SHP77 (cell line): Measurements from ENCODE around the gene CTBP2.
"Not testable (repeated sequence)": the region's sequence is repeated elsewhere in the genome, so short reads cannot be mapped to it uniquely, and the experiment has no call there.

Experiments used
- DNase-seq, 2 experiments: peaks; one replicate each; lab custom pipeline; 2025; lab: John Stamatoyannopoulos, UW

Gene CTBP2

GRCh38 chr10:125087191-125087896 lies 73.0 kb downstream of the CTBP2 start:
- DNase-seq: no peak

- no peak for DNase-seq
Measured at GRCh38 chr10:125086691-125087090, 73.7 kb downstream of the CTBP2 start.

- DNase-seq: no peak
Measured at GRCh38 chr10:125085258-125086054, 74.9 kb downstream of the CTBP2 start.

- peak; percentile 83 to 89 for DNase-seq
Measured at GRCh38 chr10:125084614-125085257, 75.6 kb downstream of the CTBP2 start.

- DNase-seq: no peak
Measured at GRCh38 chr10:125084191-125084613, 76.2 kb downstream of the CTBP2 start.

- DNase-seq: no peak
Measured at GRCh38 chr10:125083576-125083920, 76.8 kb downstream of the CTBP2 start.

GRCh38 chr10:125082881-125083575 lies 77.3 kb downstream of the CTBP2 start:
- DNase-seq: no peak

- DNase-seq: not testable (repeated sequence)
Measured at GRCh38 chr10:125082471-125082870, 77.9 kb downstream of the CTBP2 start.

GRCh38 chr10:125081931-125082330 lies 78.4 kb downstream of the CTBP2 start:
- no peak for DNase-seq

- no peak for DNase-seq
Measured at GRCh38 chr10:125080984-125081383, 79.4 kb downstream of the CTBP2 start.

- no peak for DNase-seq
Measured at GRCh38 chr10:125080296-125080695, 80.1 kb downstream of the CTBP2 start.

- DNase-seq: no peak
Measured at GRCh38 chr10:125079091-125079600, 81.2 kb downstream of the CTBP2 start.

- no peak for DNase-seq
Measured at GRCh38 chr10:125076891-125077541, 83.3 kb downstream of the CTBP2 start.

- DNase-seq: no peak
Measured at GRCh38 chr10:125076121-125076825, 84.1 kb downstream of the CTBP2 start.

GRCh38 chr10:125073996-125074395 lies 86.4 kb downstream of the CTBP2 start:
- no peak for DNase-seq

GRCh38 chr10:125072794-125073193 lies 87.6 kb downstream of the CTBP2 start:
- no peak for DNase-seq

GRCh38 chr10:125071008-125071407 lies 89.4 kb downstream of the CTBP2 start:
- DNase-seq: no peak

GRCh38 chr10:125068406-125068805 lies 92.0 kb downstream of the CTBP2 start:
- no peak for DNase-seq

GRCh38 chr10:125067764-125068163 lies 92.6 kb downstream of the CTBP2 start:
- no peak for DNase-seq

GRCh38 chr10:125066764-125067450 lies 93.5 kb downstream of the CTBP2 start:
- DNase-seq: no peak
